Mammary epithelial cell (primary cell): ENCODE results near the gene SLC5A5.

Source experiments
- EZH2 ChIP-seq: IDR thresholded peaks from 2 replicates; pipeline ENCODE4 v1.6.1; 2012; ENCODE audit warnings: low read length, inconsistent platforms, borderline replicate concordance
- TF ChIP-seq, protein P1 (sequence below), 2 donors: IDR thresholded peaks in 1 of 2; conservative IDR thresholded peaks in 1 of 2; 2 replicates each; pipeline ENCODE4 v1.5.1; 2011 to 2012; ENCODE audit warnings: inconsistent platforms in 2 of 2, low read length in 2 of 2, mild to moderate bottlenecking in 2 of 2, control low read depth in 1 of 2, low read depth in 1 of 2; ENCODE audit not compliant: insufficient read depth in 1 of 2; ENCODE audit errors: extremely low read depth in 1 of 2

DNA sequence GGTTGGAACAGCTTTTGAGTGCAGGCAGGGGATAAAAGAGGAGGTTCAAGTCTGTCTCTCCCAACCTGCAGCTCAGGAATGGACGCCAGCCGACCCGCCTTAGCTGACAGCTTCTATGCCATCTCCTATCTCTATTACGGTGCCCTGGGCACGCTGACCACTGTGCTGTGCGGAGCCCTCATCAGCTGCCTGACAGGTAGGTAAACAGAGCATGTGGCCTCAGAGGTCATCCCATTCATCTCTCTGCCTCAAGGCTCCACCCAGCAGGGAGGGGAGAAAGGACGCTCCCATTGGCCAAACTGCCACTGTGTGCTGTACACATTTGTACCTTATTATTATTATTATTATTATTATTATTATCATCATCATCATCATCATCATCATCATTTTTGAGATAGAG is 16.5 kb downstream of the SLC5A5 start:
- TF ChIP-seq, protein P1, sequence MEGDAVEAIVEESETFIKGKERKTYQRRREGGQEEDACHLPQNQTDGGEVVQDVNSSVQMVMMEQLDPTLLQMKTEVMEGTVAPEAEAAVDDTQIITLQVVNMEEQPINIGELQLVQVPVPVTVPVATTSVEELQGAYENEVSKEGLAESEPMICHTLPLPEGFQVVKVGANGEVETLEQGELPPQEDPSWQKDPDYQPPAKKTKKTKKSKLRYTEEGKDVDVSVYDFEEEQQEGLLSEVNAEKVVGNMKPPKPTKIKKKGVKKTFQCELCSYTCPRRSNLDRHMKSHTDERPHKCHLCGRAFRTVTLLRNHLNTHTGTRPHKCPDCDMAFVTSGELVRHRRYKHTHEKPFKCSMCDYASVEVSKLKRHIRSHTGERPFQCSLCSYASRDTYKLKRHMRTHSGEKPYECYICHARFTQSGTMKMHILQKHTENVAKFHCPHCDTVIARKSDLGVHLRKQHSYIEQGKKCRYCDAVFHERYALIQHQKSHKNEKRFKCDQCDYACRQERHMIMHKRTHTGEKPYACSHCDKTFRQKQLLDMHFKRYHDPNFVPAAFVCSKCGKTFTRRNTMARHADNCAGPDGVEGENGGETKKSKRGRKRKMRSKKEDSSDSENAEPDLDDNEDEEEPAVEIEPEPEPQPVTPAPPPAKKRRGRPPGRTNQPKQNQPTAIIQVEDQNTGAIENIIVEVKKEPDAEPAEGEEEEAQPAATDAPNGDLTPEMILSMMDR (conservative IDR thresholded peaks at IDR 0.05 in 1 of 2, IDR thresholded peaks at IDR 0.05 in 1 of 2; ENCODE audit: extremely low read depth in 1 of 2, insufficient read depth in 1 of 2, low read depth in 1 of 2, low read length in 2 of 2) = no peak
- TF ChIP-seq EZH2 = no peak
